ENCODE measurements around the gene PLEKHA4.
A peak's percentile ranks its signal among the peaks of the same experiment; 100 is the strongest.
"Not testable (repeated sequence)": the region's sequence is repeated elsewhere in the genome, so short reads cannot be mapped to it uniquely, and the experiment has no call there.

PLEKHA4 gene

GRCh38 chr19:48868114-48868886, at the start of gene PLEKHA4:
Gene PLEKHA4 (minus strand): TSS chr19:48868617. CDS start chr19:48867620, 997 bp downstream.
- Histone ChIP-seq H3K4me3 (ENCODE audit: low read depth in 1 of 2, low read length in 2 of 2) (peak within 1 kb of the TSS; percentile 55 to 59), H3K27ac (ENCODE audit: low read length) (peak within 1 kb of the TSS; percentile 86), H3K27me3 (ENCODE audit: low read depth, low read length) (no peaks in the 10 kb centered on the region), H3K4me1 (ENCODE audit: control insufficient read depth in 1 of 2, insufficient read depth in 2 of 2, low read length in 2 of 2) (peaks cover 0 to 15% of the 10 kb centered on the region in 2 donors), H3K36me3 (ENCODE audit: control insufficient read depth in 1 of 2, insufficient read depth in 2 of 2, low read length in 2 of 2) (peaks cover 2 to 11% of the 10 kb centered on the region in 2 donors), H3K9me3 (ENCODE audit: control insufficient read depth in 1 of 2, low read length in 2 of 2) (no peaks in the 10 kb centered on the region)

DNA sequence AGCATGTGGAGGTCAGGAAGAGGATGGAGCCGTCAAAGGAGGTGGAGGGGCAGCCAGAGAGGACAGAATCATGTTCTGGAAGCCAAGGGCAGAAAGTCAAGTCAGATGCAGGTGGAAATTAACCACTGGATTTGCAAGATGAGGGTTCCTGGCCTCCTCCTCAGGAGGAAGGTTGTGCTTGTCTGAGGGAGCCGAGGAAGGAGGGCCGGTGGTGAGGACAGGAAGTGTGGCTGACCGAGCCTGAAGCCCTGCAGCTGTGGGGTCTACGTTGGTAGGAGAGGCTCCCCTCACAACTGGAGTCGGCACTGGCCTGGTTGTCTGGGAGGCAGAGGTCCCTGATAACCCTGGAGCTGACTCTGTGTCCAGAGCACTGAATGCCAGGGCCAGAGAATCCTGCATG, 49.7 kb upstream of the PLEKHA4 start:
- H3K27ac ChIP-seq (ENCODE audit: low read length), result no peak overlapping the region
- no peaks in the 10 kb centered on the region for H3K9me3 ChIP-seq (ENCODE audit: control insufficient read depth in 1 of 2, low read length in 2 of 2)
- H3K27me3 ChIP-seq (ENCODE audit: low read depth, low read length), result no peaks in the 10 kb centered on the region
- peaks cover 25 to 70% of the 10 kb centered on the region in 2 donors for H3K36me3 ChIP-seq (ENCODE audit: control insufficient read depth in 1 of 2, insufficient read depth in 2 of 2, low read length in 2 of 2)
- no peak overlapping the region for H3K4me3 ChIP-seq (ENCODE audit: low read depth in 1 of 2, low read length in 2 of 2)
- no peaks in the 10 kb centered on the region for H3K4me1 ChIP-seq (ENCODE audit: control insufficient read depth in 1 of 2, insufficient read depth in 2 of 2, low read length in 2 of 2)

- H3K4me1 ChIP-seq (ENCODE audit: control insufficient read depth in 1 of 2, insufficient read depth in 2 of 2, low read length in 2 of 2), result no peaks in the 10 kb centered on the region
- H3K4me3 ChIP-seq (ENCODE audit: low read depth in 1 of 2, low read length in 2 of 2), result no peak overlapping the region
- H3K36me3 ChIP-seq (ENCODE audit: control insufficient read depth in 1 of 2, insufficient read depth in 2 of 2, low read length in 2 of 2), result peaks cover 37 to 64% of the 10 kb centered on the region in 2 donors
- no peaks in the 10 kb centered on the region for H3K9me3 ChIP-seq (ENCODE audit: control insufficient read depth in 1 of 2, low read length in 2 of 2)
- no peaks in the 10 kb centered on the region for H3K27me3 ChIP-seq (ENCODE audit: low read depth, low read length)
- H3K27ac ChIP-seq (ENCODE audit: low read length), result no peak overlapping the region
Measured at GRCh38 chr19:48915757-48916156, 47.3 kb upstream of the PLEKHA4 start.

GRCh38 chr19:48914181-48914580, 45.8 kb upstream of the PLEKHA4 start:
- Histone ChIP-seq H3K27me3 (ENCODE audit: low read depth, low read length) (no peaks in the 10 kb centered on the region), H3K27ac (ENCODE audit: low read length) (no peak overlapping the region), H3K36me3 (ENCODE audit: control insufficient read depth in 1 of 2, insufficient read depth in 2 of 2, low read length in 2 of 2) (peaks cover 43 to 70% of the 10 kb centered on the region in 2 donors), H3K9me3 (ENCODE audit: control insufficient read depth in 1 of 2, low read length in 2 of 2) (no peaks in the 10 kb centered on the region), H3K4me3 (ENCODE audit: low read depth in 1 of 2, low read length in 2 of 2) (no peak overlapping the region), H3K4me1 (ENCODE audit: control insufficient read depth in 1 of 2, insufficient read depth in 2 of 2, low read length in 2 of 2) (no peaks in the 10 kb centered on the region)

GRCh38 chr19:48913114-48913889, 44.9 kb upstream of the PLEKHA4 start:
- Histone ChIP-seq H3K27ac (ENCODE audit: low read length) (no peak overlapping the region), H3K4me3 (ENCODE audit: low read depth in 1 of 2, low read length in 2 of 2) (no peak overlapping the region), H3K9me3 (ENCODE audit: control insufficient read depth in 1 of 2, low read length in 2 of 2) (no peaks in the 10 kb centered on the region), H3K36me3 (ENCODE audit: control insufficient read depth in 1 of 2, insufficient read depth in 2 of 2, low read length in 2 of 2) (peaks cover 42 to 68% of the 10 kb centered on the region in 2 donors), H3K27me3 (ENCODE audit: low read depth, low read length) (no peaks in the 10 kb centered on the region), H3K4me1 (ENCODE audit: control insufficient read depth in 1 of 2, insufficient read depth in 2 of 2, low read length in 2 of 2) (no peaks in the 10 kb centered on the region)

- H3K36me3 ChIP-seq (ENCODE audit: control insufficient read depth in 1 of 2, insufficient read depth in 2 of 2, low read length in 2 of 2), result peaks cover 33 to 81% of the 10 kb centered on the region in 2 donors
- no peaks in the 10 kb centered on the region for H3K27me3 ChIP-seq (ENCODE audit: low read depth, low read length)
- no peak overlapping the region for H3K27ac ChIP-seq (ENCODE audit: low read length)
- no peak overlapping the region for H3K4me3 ChIP-seq (ENCODE audit: low read depth in 1 of 2, low read length in 2 of 2)
- H3K9me3 ChIP-seq (ENCODE audit: control insufficient read depth in 1 of 2, low read length in 2 of 2), result no peaks in the 10 kb centered on the region
- H3K4me1 ChIP-seq (ENCODE audit: control insufficient read depth in 1 of 2, insufficient read depth in 2 of 2, low read length in 2 of 2), result no peaks in the 10 kb centered on the region
Measured at GRCh38 chr19:48910803-48911202, 42.4 kb upstream of the PLEKHA4 start.

GRCh38 chr19:48909424-48910077, 41.1 kb upstream of the PLEKHA4 start:
- not testable (repeated sequence) for H3K9me3 ChIP-seq (ENCODE audit: control insufficient read depth in 1 of 2, low read length in 2 of 2); H3K4me1 ChIP-seq (ENCODE audit: control insufficient read depth in 1 of 2, insufficient read depth in 2 of 2, low read length in 2 of 2); H3K27ac ChIP-seq (ENCODE audit: low read length); H3K27me3 ChIP-seq (ENCODE audit: low read depth, low read length); H3K4me3 ChIP-seq (ENCODE audit: low read depth in 1 of 2, low read length in 2 of 2)
- peaks cover 43 to 86% of the 10 kb centered on the region in 2 donors for H3K36me3 ChIP-seq (ENCODE audit: control insufficient read depth in 1 of 2, insufficient read depth in 2 of 2, low read length in 2 of 2)

DNA sequence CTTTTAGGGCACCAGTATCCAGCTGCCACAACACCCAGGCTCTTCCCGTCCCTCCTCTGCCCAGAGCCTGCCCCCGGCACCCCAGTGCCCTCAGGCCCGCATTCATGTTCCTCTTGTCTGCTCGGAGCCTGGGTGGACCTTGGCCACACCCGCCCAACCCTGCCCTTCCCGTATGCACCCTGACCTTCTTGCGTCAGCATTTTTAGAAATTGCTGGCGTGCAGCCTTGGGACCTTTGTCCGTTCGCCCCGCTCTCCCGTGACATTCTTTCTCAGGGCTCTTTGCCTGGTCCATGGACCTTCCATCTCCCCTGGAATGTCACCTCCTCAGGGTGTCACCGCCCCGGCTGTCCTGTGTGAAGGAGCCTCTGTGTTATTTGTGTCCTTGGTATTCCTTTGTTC, 39.3 kb upstream of the PLEKHA4 start:
- H3K4me3 ChIP-seq (ENCODE audit: low read depth in 1 of 2, low read length in 2 of 2), result no peak overlapping the region
- H3K27ac ChIP-seq (ENCODE audit: low read length), result peak overlapping the region; percentile 39
- H3K36me3 ChIP-seq (ENCODE audit: control insufficient read depth in 1 of 2, insufficient read depth in 2 of 2, low read length in 2 of 2), result peaks cover 34 to 75% of the 10 kb centered on the region in 2 donors
- no peaks in the 10 kb centered on the region for H3K27me3 ChIP-seq (ENCODE audit: low read depth, low read length)
- no peaks in the 10 kb centered on the region for H3K9me3 ChIP-seq (ENCODE audit: control insufficient read depth in 1 of 2, low read length in 2 of 2)
- peaks cover 0 to under 1% of the 10 kb centered on the region in 2 donors for H3K4me1 ChIP-seq (ENCODE audit: control insufficient read depth in 1 of 2, insufficient read depth in 2 of 2, low read length in 2 of 2)

GRCh38 chr19:48906324-48906723, 37.9 kb upstream of the PLEKHA4 start:
- no peak overlapping the region for H3K4me3 ChIP-seq (ENCODE audit: low read depth in 1 of 2, low read length in 2 of 2)
- peaks cover 2 to 12% of the 10 kb centered on the region in 2 donors for H3K4me1 ChIP-seq (ENCODE audit: control insufficient read depth in 1 of 2, insufficient read depth in 2 of 2, low read length in 2 of 2)
- H3K27me3 ChIP-seq (ENCODE audit: low read depth, low read length), result no peaks in the 10 kb centered on the region
- peaks cover 30 to 68% of the 10 kb centered on the region in 2 donors for H3K36me3 ChIP-seq (ENCODE audit: control insufficient read depth in 1 of 2, insufficient read depth in 2 of 2, low read length in 2 of 2)
- H3K9me3 ChIP-seq (ENCODE audit: control insufficient read depth in 1 of 2, low read length in 2 of 2), result no peaks in the 10 kb centered on the region
- H3K27ac ChIP-seq (ENCODE audit: low read length), result no peak overlapping the region

- no peaks in the 10 kb centered on the region for H3K9me3 ChIP-seq (ENCODE audit: control insufficient read depth in 1 of 2, low read length in 2 of 2)
- H3K27ac ChIP-seq (ENCODE audit: low read length), result no peak overlapping the region
- H3K36me3 ChIP-seq (ENCODE audit: control insufficient read depth in 1 of 2, insufficient read depth in 2 of 2, low read length in 2 of 2), result peaks cover 24 to 62% of the 10 kb centered on the region in 2 donors
- no peaks in the 10 kb centered on the region for H3K27me3 ChIP-seq (ENCODE audit: low read depth, low read length)
- H3K4me1 ChIP-seq (ENCODE audit: control insufficient read depth in 1 of 2, insufficient read depth in 2 of 2, low read length in 2 of 2), result peaks cover 2 to 19% of the 10 kb centered on the region in 2 donors
- no peak overlapping the region for H3K4me3 ChIP-seq (ENCODE audit: low read depth in 1 of 2, low read length in 2 of 2)
Measured at GRCh38 chr19:48905664-48906063, 37.2 kb upstream of the PLEKHA4 start.

DNA sequence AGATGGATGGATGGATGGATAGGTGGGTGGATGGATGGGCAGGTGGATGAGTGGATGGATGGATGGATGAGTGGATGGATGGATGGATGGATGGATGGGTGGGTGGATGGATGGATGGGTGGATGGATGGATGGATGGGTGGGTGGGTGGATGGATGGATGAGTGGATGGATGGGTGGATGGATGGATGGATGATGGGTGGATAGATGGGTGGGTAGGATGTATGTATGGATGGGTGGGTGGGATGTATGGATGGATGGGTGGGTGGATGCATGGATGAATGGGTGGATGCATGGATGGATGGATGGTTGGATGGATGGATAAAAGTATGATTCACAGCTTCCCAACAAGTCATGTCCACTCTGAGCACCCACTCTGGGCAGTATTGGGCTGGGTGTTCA, 35.4 kb upstream of the PLEKHA4 start:
- H3K27ac ChIP-seq (ENCODE audit: low read length); H3K9me3 ChIP-seq (ENCODE audit: control insufficient read depth in 1 of 2, low read length in 2 of 2); H3K27me3 ChIP-seq (ENCODE audit: low read depth, low read length); H3K4me3 ChIP-seq (ENCODE audit: low read depth in 1 of 2, low read length in 2 of 2): not testable (repeated sequence)
- H3K36me3 ChIP-seq (ENCODE audit: control insufficient read depth in 1 of 2, insufficient read depth in 2 of 2, low read length in 2 of 2), result peaks cover 19 to 48% of the 10 kb centered on the region in 2 donors
- peaks cover 2 to 19% of the 10 kb centered on the region in 2 donors for H3K4me1 ChIP-seq (ENCODE audit: control insufficient read depth in 1 of 2, insufficient read depth in 2 of 2, low read length in 2 of 2)

Data from muscle layer of duodenum (tissue), 2 donors.